ENCODE measurements around the gene IL1RAPL1. TPM values are rescaled to one million over a fixed set of nuclear protein-coding genes. Genes with fewer than 3 reads are reported as not detected.

Gene IL1RAPL1
- total RNA-seq, 3 donors from 2014 or later, result 0.16 to 0.44 TPM; not detected in 1

DNA sequence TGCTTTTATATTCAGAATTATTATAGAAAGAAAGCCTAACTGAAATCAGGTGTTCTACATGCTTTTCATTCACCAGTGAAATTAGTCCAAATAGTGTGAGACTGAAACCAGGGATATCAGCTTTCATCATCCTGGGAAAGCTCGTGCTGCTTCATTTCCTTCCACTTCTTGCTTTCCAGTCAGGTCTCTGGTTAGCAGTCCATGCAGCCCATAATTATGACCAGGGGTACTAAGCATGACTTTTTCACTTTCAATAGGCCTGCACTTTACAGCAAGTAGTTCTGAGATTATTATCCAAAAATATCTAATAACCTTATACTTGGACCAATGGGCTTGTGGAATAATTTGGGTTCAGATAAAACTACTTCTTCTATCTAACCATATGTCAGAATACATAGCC, 954.9 kb downstream of the IL1RAPL1 start:
- Histone ChIP-seq H3K27me3 (no peaks in the 10 kb centered on the region), H3K9me3 (no peaks in the 10 kb centered on the region), H3K36me3 (no peaks in the 10 kb centered on the region), H3K4me3 (no peak overlapping the region), H3K4me1 (no peaks in the 10 kb centered on the region), H3K27ac (no peak overlapping the region)
- intact Hi-C loops (cut with DNase I; ENCODE audit: low total_unique reads), result no loop called here
- TF ChIP-seq POLR2AphosphoS5 (IDR thresholded peaks at IDR 0.05) (no peak), POLR2A (IDR thresholded peaks at IDR 0.05) (no peak)
- TF ChIP-seq, protein P1, sequence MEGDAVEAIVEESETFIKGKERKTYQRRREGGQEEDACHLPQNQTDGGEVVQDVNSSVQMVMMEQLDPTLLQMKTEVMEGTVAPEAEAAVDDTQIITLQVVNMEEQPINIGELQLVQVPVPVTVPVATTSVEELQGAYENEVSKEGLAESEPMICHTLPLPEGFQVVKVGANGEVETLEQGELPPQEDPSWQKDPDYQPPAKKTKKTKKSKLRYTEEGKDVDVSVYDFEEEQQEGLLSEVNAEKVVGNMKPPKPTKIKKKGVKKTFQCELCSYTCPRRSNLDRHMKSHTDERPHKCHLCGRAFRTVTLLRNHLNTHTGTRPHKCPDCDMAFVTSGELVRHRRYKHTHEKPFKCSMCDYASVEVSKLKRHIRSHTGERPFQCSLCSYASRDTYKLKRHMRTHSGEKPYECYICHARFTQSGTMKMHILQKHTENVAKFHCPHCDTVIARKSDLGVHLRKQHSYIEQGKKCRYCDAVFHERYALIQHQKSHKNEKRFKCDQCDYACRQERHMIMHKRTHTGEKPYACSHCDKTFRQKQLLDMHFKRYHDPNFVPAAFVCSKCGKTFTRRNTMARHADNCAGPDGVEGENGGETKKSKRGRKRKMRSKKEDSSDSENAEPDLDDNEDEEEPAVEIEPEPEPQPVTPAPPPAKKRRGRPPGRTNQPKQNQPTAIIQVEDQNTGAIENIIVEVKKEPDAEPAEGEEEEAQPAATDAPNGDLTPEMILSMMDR (IDR thresholded peaks at IDR 0.05), result no peak
- no peak for DNase-seq (ENCODE audit: low spot score in 2 of 2)

DNA sequence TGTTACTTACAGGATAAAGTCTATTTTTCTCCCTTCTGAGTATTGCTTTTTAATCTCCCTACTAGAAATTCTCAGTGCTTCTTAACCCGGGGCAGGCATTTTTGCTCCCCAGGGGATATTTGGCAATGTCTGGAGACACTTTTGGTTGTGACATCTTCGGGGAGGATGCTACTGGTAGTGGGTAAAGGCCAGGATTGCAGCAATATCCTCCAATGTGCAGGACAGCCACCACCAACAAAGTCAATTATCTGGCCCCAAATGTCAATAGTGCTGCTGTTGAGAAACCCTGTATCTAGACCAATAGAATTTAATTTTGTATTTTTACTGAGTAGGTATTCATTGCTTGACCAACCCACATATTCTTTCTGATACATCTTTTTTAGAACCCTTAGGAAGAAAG, 958.6 kb downstream of the IL1RAPL1 start:
- Histone ChIP-seq H3K4me3 (no peak overlapping the region), H3K36me3 (no peaks in the 10 kb centered on the region), H3K4me1 (no peaks in the 10 kb centered on the region), H3K27ac (no peak overlapping the region), H3K27me3 (peaks cover 0 to 9% of the 10 kb centered on the region in 2 donors), H3K9me3 (no peaks in the 10 kb centered on the region)
- intact Hi-C loops (cut with DNase I; ENCODE audit: low total_unique reads), result no loop called here
- TF ChIP-seq POLR2A (IDR thresholded peaks at IDR 0.05) (no peak), POLR2AphosphoS5 (IDR thresholded peaks at IDR 0.05) (no peak)
- TF ChIP-seq, protein P1 (IDR thresholded peaks at IDR 0.05), result no peak
- DNase-seq (ENCODE audit: low spot score in 2 of 2), result no peak

DNA sequence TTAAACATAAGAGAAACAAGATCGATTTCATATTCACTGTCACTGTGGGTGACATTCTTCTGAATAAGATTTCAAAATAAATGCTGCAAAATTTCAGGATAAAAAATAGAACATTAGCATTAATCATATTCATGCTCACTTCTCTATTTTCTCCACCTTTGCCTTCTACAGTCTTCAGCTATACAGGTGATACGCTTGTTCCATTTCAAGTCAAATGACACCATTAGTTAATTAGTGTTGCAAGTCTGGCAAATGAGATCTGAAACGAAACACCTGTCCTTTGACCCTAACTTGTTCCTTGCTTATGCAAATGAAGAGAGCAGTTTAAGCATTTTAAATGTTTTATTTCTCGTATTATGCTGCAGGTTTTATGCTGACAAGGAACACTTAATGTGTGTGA, 960.6 kb downstream of the IL1RAPL1 start:
- Histone ChIP-seq H3K4me1 (no peaks in the 10 kb centered on the region), H3K9me3 (no peaks in the 10 kb centered on the region), H3K27me3 (peaks cover 0 to 9% of the 10 kb centered on the region in 2 donors), H3K27ac (no peak overlapping the region), H3K36me3 (no peaks in the 10 kb centered on the region), H3K4me3 (no peak overlapping the region)
- TF ChIP-seq POLR2AphosphoS5 (IDR thresholded peaks at IDR 0.05) (no peak), POLR2A (IDR thresholded peaks at IDR 0.05) (no peak)
- TF ChIP-seq, protein P1 (IDR thresholded peaks at IDR 0.05), result no peak
- intact Hi-C loops (cut with DNase I; ENCODE audit: low total_unique reads), result no loop called here
- DNase-seq (ENCODE audit: low spot score in 2 of 2), result no peak

DNA sequence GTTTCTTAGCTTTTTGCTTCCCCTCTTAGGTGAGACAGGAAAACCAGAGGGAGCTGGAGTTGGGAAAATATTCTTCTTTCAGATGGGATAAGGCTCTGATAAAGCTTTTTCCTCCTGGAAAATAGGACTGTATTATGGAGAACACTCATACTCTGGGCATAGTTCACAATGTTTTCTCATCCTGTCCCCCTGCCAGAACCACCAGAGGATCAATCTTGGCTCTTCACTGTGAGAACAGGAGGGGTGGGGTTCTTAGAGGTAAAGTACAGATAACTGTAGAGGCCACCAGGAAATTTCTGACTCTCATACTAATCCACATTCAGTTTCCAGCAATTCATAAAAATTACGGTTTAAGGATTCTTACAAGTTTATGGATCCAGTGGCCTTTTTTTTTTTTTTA, 966.3 kb downstream of the IL1RAPL1 start:
- Histone ChIP-seq H3K27ac (no peak overlapping the region), H3K9me3 (peaks cover 0 to under 1% of the 10 kb centered on the region in 2 donors), H3K4me1 (no peaks in the 10 kb centered on the region), H3K27me3 (no peaks in the 10 kb centered on the region), H3K36me3 (no peaks in the 10 kb centered on the region), H3K4me3 (no peak overlapping the region)
- intact Hi-C loops (cut with DNase I; ENCODE audit: low total_unique reads), result no loop called here
- TF ChIP-seq POLR2A (IDR thresholded peaks at IDR 0.05) (no peak), POLR2AphosphoS5 (IDR thresholded peaks at IDR 0.05) (no peak)
- TF ChIP-seq, protein P1 (IDR thresholded peaks at IDR 0.05), result no peak
- DNase-seq (ENCODE audit: low spot score in 2 of 2), result no peak

DNA sequence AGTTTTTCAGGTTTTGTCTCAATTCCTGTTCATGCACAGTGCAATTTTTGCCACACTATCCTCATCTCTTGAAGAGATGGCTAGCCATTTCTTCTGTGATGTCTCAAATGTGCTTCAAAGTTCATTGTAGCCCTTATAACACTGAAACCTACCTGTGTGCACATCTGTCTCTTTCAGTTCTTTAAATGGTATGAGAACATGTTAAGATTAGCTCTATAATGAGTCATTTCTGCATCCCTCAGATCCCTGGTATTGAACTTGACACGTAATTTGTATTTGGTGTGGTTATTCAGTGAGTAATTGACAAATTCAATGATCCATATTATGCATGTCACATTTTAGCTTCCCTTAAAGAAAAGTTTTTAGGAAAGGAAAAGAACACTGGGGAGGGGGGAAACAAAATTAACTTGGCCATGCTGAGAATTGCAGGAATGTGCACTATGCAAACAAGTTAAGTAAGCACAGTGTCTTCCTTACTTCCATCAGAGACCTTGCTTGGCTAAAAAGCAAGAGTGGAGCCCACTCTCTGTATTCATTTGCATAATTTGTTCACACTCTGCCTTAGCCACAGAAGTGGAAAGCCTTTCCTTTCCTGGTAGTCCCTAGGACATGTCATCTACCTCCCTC, 968.3 kb downstream of the IL1RAPL1 start:
- TF ChIP-seq POLR2A (IDR thresholded peaks at IDR 0.05) (no peak), POLR2AphosphoS5 (IDR thresholded peaks at IDR 0.05) (no peak)
- TF ChIP-seq, protein P1 (IDR thresholded peaks at IDR 0.05), result no peak
- H3K27ac ChIP-seq, result no peak overlapping the region
- H3K4me1 ChIP-seq, result no peaks in the 10 kb centered on the region
- no peak overlapping the region for H3K4me3 ChIP-seq
- no peaks in the 10 kb centered on the region for H3K36me3 ChIP-seq
- DNase-seq (ENCODE audit: low spot score in 2 of 2), result no peak
- peaks cover 4 to 19% of the 10 kb centered on the region in 2 donors for H3K9me3 ChIP-seq
- H3K27me3 ChIP-seq, result no peaks in the 10 kb centered on the region
- intact Hi-C loops (cut with DNase I; ENCODE audit: low total_unique reads), result no loop called here

Data from breast epithelium (tissue), 4 donors.